ENCODE data around the gene ZXDC. TPM values are rescaled to one million over a fixed set of nuclear protein-coding genes. Genes with fewer than 3 reads are reported as not detected.

ZXDC gene
- total and polyA plus RNA-seq, 9 donors, result 14.4 to 47.3 (median 32.7) TPM

DNA sequence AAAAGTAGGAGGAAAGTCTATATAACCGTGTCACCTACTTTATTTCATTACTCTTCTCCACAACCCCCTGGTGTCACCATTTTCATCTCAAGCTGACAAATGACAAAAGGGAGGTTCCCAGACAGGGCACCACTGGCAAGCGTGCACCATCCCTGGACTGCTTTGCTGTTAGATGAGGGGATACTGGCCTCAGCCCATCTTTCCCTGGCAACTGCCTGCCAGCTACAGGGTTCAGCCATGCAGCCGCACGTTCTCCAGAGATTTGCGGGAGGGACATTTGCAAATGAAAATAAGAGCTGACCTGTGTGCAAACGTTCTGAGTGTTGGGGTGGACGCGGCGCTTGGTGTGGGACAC lies 41.2 kb upstream of the ZXDC start:
- H3K27me3 ChIP-seq, result no peaks in the 10 kb centered on the region
- no peak overlapping the region for H3K27ac ChIP-seq
- no peak for DNase-seq
- H3K36me3 ChIP-seq, result no peaks in the 10 kb centered on the region
- WGBS, 3 donors, result 63 to 82% (median 68%) methylated on average over 9 of the region's 9 CpGs
- no peaks in the 10 kb centered on the region for H3K4me1 ChIP-seq (ENCODE audit: insufficient read depth)
- intact Hi-C loops (cut with DNase I), result loop anchor here in 1 of 4 donors (10.0 kb wide), 1 partner anchor 938 kb away; no protein-coding TSS in a partner anchor
- H3K4me3 ChIP-seq, result no peak overlapping the region
- H3K9me3 ChIP-seq, result no peaks in the 10 kb centered on the region
- TF ChIP-seq POLR2A (IDR thresholded peaks at IDR 0.05), result no peak
- TF ChIP-seq, protein P1, sequence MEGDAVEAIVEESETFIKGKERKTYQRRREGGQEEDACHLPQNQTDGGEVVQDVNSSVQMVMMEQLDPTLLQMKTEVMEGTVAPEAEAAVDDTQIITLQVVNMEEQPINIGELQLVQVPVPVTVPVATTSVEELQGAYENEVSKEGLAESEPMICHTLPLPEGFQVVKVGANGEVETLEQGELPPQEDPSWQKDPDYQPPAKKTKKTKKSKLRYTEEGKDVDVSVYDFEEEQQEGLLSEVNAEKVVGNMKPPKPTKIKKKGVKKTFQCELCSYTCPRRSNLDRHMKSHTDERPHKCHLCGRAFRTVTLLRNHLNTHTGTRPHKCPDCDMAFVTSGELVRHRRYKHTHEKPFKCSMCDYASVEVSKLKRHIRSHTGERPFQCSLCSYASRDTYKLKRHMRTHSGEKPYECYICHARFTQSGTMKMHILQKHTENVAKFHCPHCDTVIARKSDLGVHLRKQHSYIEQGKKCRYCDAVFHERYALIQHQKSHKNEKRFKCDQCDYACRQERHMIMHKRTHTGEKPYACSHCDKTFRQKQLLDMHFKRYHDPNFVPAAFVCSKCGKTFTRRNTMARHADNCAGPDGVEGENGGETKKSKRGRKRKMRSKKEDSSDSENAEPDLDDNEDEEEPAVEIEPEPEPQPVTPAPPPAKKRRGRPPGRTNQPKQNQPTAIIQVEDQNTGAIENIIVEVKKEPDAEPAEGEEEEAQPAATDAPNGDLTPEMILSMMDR (IDR thresholded peaks at IDR 0.05), result no peak

DNA sequence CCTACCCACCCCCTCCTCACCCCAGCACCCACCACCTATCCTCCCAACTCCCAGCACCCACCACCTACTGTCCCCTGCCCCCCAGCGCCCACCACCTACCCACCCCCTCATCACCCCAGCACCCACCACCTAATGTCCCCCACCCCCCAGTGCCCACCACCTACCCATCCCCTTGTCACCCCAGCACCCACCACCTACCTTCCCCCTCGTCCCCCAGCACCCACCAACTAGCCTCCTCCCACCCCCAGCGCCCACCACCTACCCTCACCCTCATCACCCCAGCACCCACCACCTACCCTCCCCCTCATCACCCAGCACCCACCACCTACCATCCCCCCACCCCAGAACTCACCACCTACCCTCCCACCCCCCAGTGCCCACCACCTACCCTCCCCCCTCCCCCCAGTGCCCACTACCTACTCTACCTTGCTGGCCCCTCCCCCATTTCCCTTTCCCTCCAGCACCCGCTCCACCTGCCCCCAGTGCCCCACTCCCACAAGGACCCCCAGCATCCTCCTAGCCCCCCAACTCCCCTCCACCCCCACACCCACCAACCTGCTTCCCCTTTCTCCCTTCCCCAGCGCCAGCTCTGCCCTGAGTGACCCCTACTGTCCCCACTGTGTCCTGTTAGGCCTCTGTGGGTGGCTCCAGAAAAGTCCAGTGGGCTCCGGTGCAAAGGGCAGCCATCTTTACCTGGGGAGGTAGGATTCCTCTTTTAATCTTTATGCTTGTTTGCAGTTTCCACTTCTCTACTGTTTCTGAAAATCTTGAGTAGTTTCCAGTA lies 40.7 kb upstream of the ZXDC start:
- H3K4me3 ChIP-seq, result no peak overlapping the region
- peak in 1 of 5 donors; percentile 4 for DNase-seq
- 74 to 89% (median 75%) methylated on average over 2 to 6 of the region's 6 CpGs for WGBS, 3 donors
- intact Hi-C loops (cut with DNase I), result loop anchor here in 1 of 4 donors (10.0 kb wide), 1 partner anchor 938 kb away; no protein-coding TSS in a partner anchor
- no peaks in the 10 kb centered on the region for H3K4me1 ChIP-seq (ENCODE audit: insufficient read depth)
- TF ChIP-seq EP300 (IDR thresholded peaks at IDR 0.05) (no peak), POLR2A (IDR thresholded peaks at IDR 0.05) (no peak)
- TF ChIP-seq, protein P1 (IDR thresholded peaks at IDR 0.05), result no peak
- no peaks in the 10 kb centered on the region for H3K27me3 ChIP-seq
- H3K27ac ChIP-seq, result no peak overlapping the region
- no peaks in the 10 kb centered on the region for H3K9me3 ChIP-seq
- no peaks in the 10 kb centered on the region for H3K36me3 ChIP-seq

DNA sequence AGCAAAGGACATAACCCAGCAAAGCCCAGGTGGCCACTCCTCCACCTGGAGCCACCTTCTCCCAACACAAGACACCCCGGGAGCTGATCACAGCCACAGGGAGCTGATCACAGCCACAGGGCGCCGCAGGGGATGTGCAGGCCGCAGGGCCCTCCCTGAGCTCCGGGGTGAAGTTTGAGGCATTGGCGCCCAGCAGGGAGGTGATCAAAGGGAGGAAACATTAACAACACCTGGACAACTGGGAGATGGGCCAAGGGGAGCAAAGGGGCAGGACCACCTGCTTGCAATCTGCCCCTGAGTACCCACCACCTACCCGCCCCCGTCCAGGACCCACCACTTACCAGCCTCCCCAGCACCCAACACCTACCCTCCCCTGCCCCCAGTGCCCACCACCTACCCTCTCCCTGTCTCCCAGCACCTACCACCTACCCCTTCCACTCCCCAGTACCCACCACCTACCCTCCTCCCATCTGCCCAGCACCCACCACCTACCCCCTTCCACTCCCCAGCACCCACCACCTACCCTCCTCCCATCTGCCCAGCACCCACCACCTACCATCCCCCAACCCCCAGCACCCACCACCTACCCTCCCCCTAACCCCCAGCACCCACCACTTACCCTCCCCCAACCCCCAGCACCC lies 39.5 kb upstream of the ZXDC start:
- 67 to 79% (median 67%) methylated on average over 8 of the region's 8 CpGs for WGBS, 3 donors
- H3K36me3 ChIP-seq, result no peaks in the 10 kb centered on the region
- TF ChIP-seq POLR2A (IDR thresholded peaks at IDR 0.05) (no peak), EP300 (IDR thresholded peaks at IDR 0.05) (no peak)
- TF ChIP-seq, protein P1 (IDR thresholded peaks at IDR 0.05), result no peak
- no peaks in the 10 kb centered on the region for H3K9me3 ChIP-seq
- H3K4me3 ChIP-seq, result no peak overlapping the region
- no peak overlapping the region for H3K27ac ChIP-seq
- H3K27me3 ChIP-seq, result no peaks in the 10 kb centered on the region
- intact Hi-C loops (cut with DNase I), result loop anchor here in 1 of 4 donors (10.0 kb wide), 1 partner anchor 940 kb away; no protein-coding TSS in a partner anchor
- no peaks in the 10 kb centered on the region for H3K4me1 ChIP-seq (ENCODE audit: insufficient read depth)
- DNase-seq, result no peak

DNA sequence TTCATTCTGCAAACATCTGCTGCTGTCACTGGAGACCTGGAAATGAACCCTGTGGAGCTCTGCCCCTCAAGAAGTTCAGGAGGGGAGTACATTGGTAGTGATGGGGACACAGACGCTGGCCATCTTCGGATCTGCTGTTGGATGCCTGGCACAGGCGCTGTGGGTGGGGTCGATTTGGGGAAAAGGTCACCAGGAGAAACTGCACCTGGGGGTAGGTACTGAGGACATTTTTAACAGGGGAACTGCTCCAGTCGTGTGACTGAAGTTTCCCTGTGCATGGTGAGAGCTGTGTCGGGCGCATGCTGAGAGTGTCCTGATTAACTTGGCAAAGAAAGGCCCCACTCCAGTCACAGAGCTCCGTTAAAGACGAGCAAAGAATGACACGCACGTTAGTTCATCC lies 38.5 kb upstream of the ZXDC start:
- H3K4me1 ChIP-seq (ENCODE audit: insufficient read depth), result no peaks in the 10 kb centered on the region
- no peak overlapping the region for H3K4me3 ChIP-seq
- no peaks in the 10 kb centered on the region for H3K9me3 ChIP-seq
- no peak overlapping the region for H3K27ac ChIP-seq
- H3K36me3 ChIP-seq, result no peaks in the 10 kb centered on the region
- WGBS, 3 donors, result 84 to 86% (median 86%) methylated on average over 11 of the region's 11 CpGs
- H3K27me3 ChIP-seq, result no peaks in the 10 kb centered on the region
- TF ChIP-seq POLR2A (IDR thresholded peaks at IDR 0.05), result no peak
- TF ChIP-seq, protein P1 (IDR thresholded peaks at IDR 0.05), result no peak
- TF ChIP-seq EP300 (IDR thresholded peaks at IDR 0.05), result no peak
- no peak for DNase-seq
- intact Hi-C loops (cut with DNase I), result loop anchor here in 1 of 4 donors (10.0 kb wide), 1 partner anchor 941 kb away; no protein-coding TSS in a partner anchor

Data from ovary (tissue), 9 donors.